Measurements from ENCODE around the gene SWT1. TPM values are rescaled to one million over a fixed set of nuclear protein-coding genes. Genes with fewer than 3 reads are reported as not detected.

The SWT1 gene
- total and polyA plus RNA-seq, 9 of the 15 experiments (the other 6 are each of a cell fraction or from before 2014, with no cell fraction given), result 1.5 to 3.4 (median 2.3) TPM

- no TSS peak for BruUV-seq (replicated peaks)
- no peak for TF ChIP-seq TCFL5 (CRISPR knock-in tag; conservative IDR thresholded peaks at IDR 0.05)
- TF ChIP-seq ZNF740 (CRISPR knock-in tag; IDR thresholded peaks at IDR 0.05), result no peak
- TF ChIP-seq ZNF740 (tag; IDR thresholded peaks at IDR 0.05), result no peak
- no peak for TF ChIP-seq RBM17 (IDR thresholded peaks at IDR 0.05; ENCODE audit: borderline replicate concordance, low read depth, low read length)
- no peak for TF ChIP-seq ZNF696 (CRISPR knock-in tag; conservative IDR thresholded peaks at IDR 0.05)
- no peak for TF ChIP-seq SRSF1 (IDR thresholded peaks at IDR 0.05; ENCODE audit: low read depth, low read length)
- TF ChIP-seq KLF6 (CRISPR knock-in tag; IDR thresholded peaks at IDR 0.05; ENCODE audit: borderline replicate concordance), result no peak
- TF ChIP-seq RFX5 (IDR thresholded peaks at IDR 0.05; ENCODE audit: low read depth, low read length), result no peak
- no peak for TF ChIP-seq ADNP (tag; IDR thresholded peaks at IDR 0.05)
- TF ChIP-seq SETDB1 (IDR thresholded peaks at IDR 0.05; ENCODE audit: low read length), result no peak
- TF ChIP-seq, protein P1, sequence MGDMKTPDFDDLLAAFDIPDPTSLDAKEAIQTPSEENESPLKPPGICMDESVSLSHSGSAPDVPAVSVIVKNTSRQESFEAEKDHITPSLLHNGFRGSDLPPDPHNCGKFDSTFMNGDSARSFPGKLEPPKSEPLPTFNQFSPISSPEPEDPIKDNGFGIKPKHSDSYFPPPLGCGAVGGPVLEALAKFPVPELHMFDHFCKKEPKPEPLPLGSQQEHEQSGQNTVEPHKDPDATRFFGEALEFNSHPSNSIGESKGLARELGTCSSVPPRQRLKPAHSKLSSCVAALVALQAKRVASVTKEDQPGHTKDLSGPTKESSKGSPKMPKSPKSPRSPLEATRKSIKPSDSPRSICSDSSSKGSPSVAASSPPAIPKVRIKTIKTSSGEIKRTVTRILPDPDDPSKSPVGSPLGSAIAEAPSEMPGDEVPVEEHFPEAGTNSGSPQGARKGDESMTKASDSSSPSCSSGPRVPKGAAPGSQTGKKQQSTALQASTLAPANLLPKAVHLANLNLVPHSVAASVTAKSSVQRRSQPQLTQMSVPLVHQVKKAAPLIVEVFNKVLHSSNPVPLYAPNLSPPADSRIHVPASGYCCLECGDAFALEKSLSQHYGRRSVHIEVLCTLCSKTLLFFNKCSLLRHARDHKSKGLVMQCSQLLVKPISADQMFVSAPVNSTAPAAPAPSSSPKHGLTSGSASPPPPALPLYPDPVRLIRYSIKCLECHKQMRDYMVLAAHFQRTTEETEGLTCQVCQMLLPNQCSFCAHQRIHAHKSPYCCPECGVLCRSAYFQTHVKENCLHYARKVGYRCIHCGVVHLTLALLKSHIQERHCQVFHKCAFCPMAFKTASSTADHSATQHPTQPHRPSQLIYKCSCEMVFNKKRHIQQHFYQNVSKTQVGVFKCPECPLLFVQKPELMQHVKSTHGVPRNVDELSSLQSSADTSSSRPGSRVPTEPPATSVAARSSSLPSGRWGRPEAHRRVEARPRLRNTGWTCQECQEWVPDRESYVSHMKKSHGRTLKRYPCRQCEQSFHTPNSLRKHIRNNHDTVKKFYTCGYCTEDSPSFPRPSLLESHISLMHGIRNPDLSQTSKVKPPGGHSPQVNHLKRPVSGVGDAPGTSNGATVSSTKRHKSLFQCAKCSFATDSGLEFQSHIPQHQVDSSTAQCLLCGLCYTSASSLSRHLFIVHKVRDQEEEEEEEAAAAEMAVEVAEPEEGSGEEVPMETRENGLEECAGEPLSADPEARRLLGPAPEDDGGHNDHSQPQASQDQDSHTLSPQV (IDR thresholded peaks at IDR 0.05), result no peak
- no peak for TF ChIP-seq ARID1B (IDR thresholded peaks at IDR 0.05)
- TF ChIP-seq SNAPC5 (CRISPR knock-in tag; IDR thresholded peaks at IDR 0.05), result no peak
- no peak for TF ChIP-seq ZNF347 (CRISPR knock-in tag; IDR thresholded peaks at IDR 0.05; ENCODE audit: low read depth)
Measured at GRCh38 chr1:185129708-185130107, 27.3 kb upstream of the SWT1 start.

More at GRCh38 chr1:185129708-185130107, 27.3 kb upstream of the SWT1 start:
- Histone ChIP-seq H3K4me3 (no peak overlapping the region), H3K9me3 (replicated peaks; ENCODE audit: control insufficient read depth, insufficient read depth, low read depth, low read length) (peaks cover 3% of the 10 kb centered on the region), H3K27ac (ENCODE audit: extremely low read depth, low read depth, low read length) (no peak overlapping the region), H3K9ac (ENCODE audit: insufficient read depth in 1 of 2, low read depth in 2 of 2, low read length in 2 of 2) (no peak overlapping the region), H3K27me3 (ENCODE audit: control insufficient read depth in 2 of 2, insufficient read depth in 2 of 2, low read length in 2 of 2) (no peaks in the 10 kb centered on the region), H2AFZ (ENCODE audit: low read depth, low read length) (no peak overlapping the region), H3K4me1 (replicated peaks in 1 of 2; ENCODE audit: control insufficient read depth in 2 of 2, insufficient read depth in 2 of 2, low read length in 2 of 2) (no peaks in the 10 kb centered on the region), H3K9me1 (ENCODE audit: control insufficient read depth, insufficient read depth, low read length) (no peaks in the 10 kb centered on the region), H3K4me2 (ENCODE audit: insufficient read depth, low read length) (no peak overlapping the region), H3K79me2 (ENCODE audit: control insufficient read depth, insufficient read depth, low read length) (no peaks in the 10 kb centered on the region), H3K36me3 (ENCODE audit: control insufficient read depth, insufficient read depth, low read length) (peaks cover 49% of the 10 kb centered on the region), H4K20me1 (replicated peaks; ENCODE audit: control insufficient read depth, insufficient read depth, low read length) (no peaks in the 10 kb centered on the region)
- in situ Hi-C loops (cut with MboI), result no loop called here
- intact Hi-C loops (cut with micrococcal nuclease), result no loop called here
- ATAC-seq (no peak), DNase-seq (ENCODE audit: extremely low read depth in 1 of 4, low spot score in 3 of 4) (no peak), FAIRE-seq (no peak)
- whole genome bisulfite sequencing (ENCODE audit: insufficient coverage, low coverage, missing lambda C conversion rate), result 87% methylated on average over 2 of the region's 2 CpGs
- POLR2A ChIA-PET, result no interaction called here
- CTCF ChIA-PET (ENCODE audit: low intra/inter-chr PET ratio), result no interaction called here
